Pancreas (tissue), 10 donors: ENCODE data around the gene ALCAM. TPM values are rescaled to one million over a fixed set of nuclear protein-coding genes. Genes with fewer than 3 reads are reported as not detected.

Source experiments
- ATAC-seq, 4 donors: fragments of 200-7000 bp; cut with Tn5 transposase; one replicate each; pipeline versions ENCODE4 v1.8.0 to v1.9.1; 2020; ENCODE audit warnings: mild to moderate bottlenecking in 4 of 4, moderate library complexity in 4 of 4
- DNase-seq, 6 donors: peaks; one replicate each; pipeline ENCODE4 v3.0.0-alpha.2; 2020
- FAIRE-seq: peaks from 2 replicates; lab custom pipeline; 2012; peaks lifted over from hg19 to GRCh38; lab: Jason Lieb, UNC
- H3K27ac ChIP-seq, 4 donors: fragments of 200-600 bp; sonication (generic); 1 replicate in 3 of 4; 2 replicates in 1 of 4; pipeline versions ENCODE4 v1.5.0 to v1.8.0; 2020
- H3K27me3 ChIP-seq, 4 donors: fragments of 200-600 bp; one replicate each; pipeline ENCODE4 v1.8.0; 2021
- H3K36me3 ChIP-seq, 3 donors: fragments of 200-600 bp; sonication (generic) in 1 of 3; one replicate each; pipeline versions ENCODE4 v1.5.0 to v1.8.0; 2020 to 2021
- H3K4me1 ChIP-seq, 3 donors: fragments of 200-600 bp; one replicate each; pipeline ENCODE4 v1.8.0; 2021
- H3K4me3 ChIP-seq, 4 donors: fragments of 200-600 bp; sonication (generic) in 2 of 4; one replicate each; pipeline versions ENCODE4 v1.5.0 to v1.8.0; 2020 to 2021
- H3K9me3 ChIP-seq, 4 donors: fragments of 200-600 bp; one replicate each; pipeline ENCODE4 v1.8.0; 2021
- CTCF ChIP-seq, 4 donors: fragments of 200-600 bp; sonication (generic) in 3 of 4; IDR thresholded peaks; one replicate each; pipeline versions ENCODE4 v1.5.0 to v1.8.0; 2021; ENCODE audit warnings: antibody characterized with exemption in 4 of 4
- WGBS, 2 donors: extraction: QIAGEN DNeasy Blood & Tissue Kit; methylation state at CpG; one replicate each; pipeline ENCODE4 v1.1.7; 2013; 5-methylcytosine and 5-hydroxymethylcytosine counted together
- intact Hi-C, 3 donors: fragments of 100-400 bp; cut with DNase I; formaldehyde crosslinking; loops; one replicate each; pipeline versions ENCODE4 v1.11.1 to v1.14.2; 2022
- polyA plus RNA-seq, 2 donors: library from polyadenylated mRNA; stranded (reverse); fragments of 200-250 nt; gene quantifications; one replicate each; pipeline ENCODE4 v1.2.3, GENCODE V29; 2013
- total RNA-seq, 6 donors: library from RNA; stranded (reverse); fragmentation: NEBNext Ultra II Directional in 4 of 6; extraction: Animal tissue kit (Norgen Biotek cat#: 25700) in 4 of 6; gene quantifications; one replicate each; pipeline versions ENCODE4 v1.2.1 to v1.2.4, GENCODE V29; 2021 to 2023
- donor health status: healthy with polysubstance abuse.
- donor health status: DM: no; HTN: no; CAD: no; lungs with moderate emphysema.
- donor health status: DM: no; HTN: no; CAD: no.
- donor health status: control.
- donor health status: control.
- donor health status: Bipolar disorder and iron deficiency.
- donor health status: DM: yes; HTN: yes; CAD: no.
- donor health status: DM: no; HTN: no; CAD: no.
- donor health status: DM: no; HTN: no; CAD: no.
- donor health status: DM: yes; HTN: yes; CAD: no.

The ALCAM gene
- total RNA-seq (10 to 100 TPM; 21.1 to 42.1 (median 27.6) TPM), polyA plus RNA-seq (10 to 100 TPM; 14.4 to 36.8 TPM)

GRCh38 chr3:105366326-105367062, at the start of gene ALCAM:
ALCAM (plus strand) TSS chr3:105366909.
- Histone ChIP-seq H3K36me3 (no peaks in the 10 kb centered on the region), H3K27me3 (no peaks in the 10 kb centered on the region), H3K4me1 (peaks cover 0 to 14% (median 12%) of the 10 kb centered on the region in 3 donors), H3K27ac (peak within 1 kb of the TSS; percentile 78 to 93 (median 82)), H3K9me3 (no peaks in the 10 kb centered on the region), H3K4me3 (peak within 1 kb of the TSS; percentile 53 to 76 (median 62))
- DNase-seq (peak; percentile 95 to 97 (median 97)), ATAC-seq (peak; percentile 75 to 84 (median 80)), FAIRE-seq (no peak)
- peak in 2 of 4 donors; percentile 31 to 33 for TF ChIP-seq CTCF (IDR thresholded peaks at IDR 0.05)
- 0 to 1% methylated on average over 40 to 48 of the region's 48 CpGs for WGBS, 2 donors
- intact Hi-C loops: loop anchor here in 1 of 3 donors (10.0 kb wide), 1 partner anchor 772 kb away; no protein-coding TSS in a partner anchor

GRCh38 chr3:105317841-105318240, 48.9 kb upstream of the ALCAM start:
- Histone ChIP-seq H3K9me3 (no peaks in the 10 kb centered on the region), H3K4me1 (no peaks in the 10 kb centered on the region), H3K36me3 (no peaks in the 10 kb centered on the region), H3K27ac (no peak overlapping the region), H3K27me3 (no peaks in the 10 kb centered on the region), H3K4me3 (no peak overlapping the region)
- WGBS, 2 donors: 55 to 57% methylated on average over 1 of the region's 1 CpG
- intact Hi-C loops: no loop called here
- FAIRE-seq: no peak
- no peak for ATAC-seq
- DNase-seq: no peak
- TF ChIP-seq CTCF (IDR thresholded peaks at IDR 0.05): no peak

- DNase-seq: no peak
- no peak for ATAC-seq
- intact Hi-C loops: no loop called here
- Histone ChIP-seq H3K36me3 (no peaks in the 10 kb centered on the region), H3K4me3 (no peak overlapping the region), H3K27me3 (no peaks in the 10 kb centered on the region), H3K4me1 (no peaks in the 10 kb centered on the region), H3K9me3 (no peaks in the 10 kb centered on the region), H3K27ac (no peak overlapping the region)
- WGBS, 2 donors: 81 to 84% methylated on average over 3 of the region's 3 CpGs
- no peak for FAIRE-seq
- no peak for TF ChIP-seq CTCF (IDR thresholded peaks at IDR 0.05)
These were observed 44.0 kb upstream of the ALCAM start for GRCh38 chr3:105322570-105323273.

- no peaks in the 10 kb centered on the region for H3K9me3 ChIP-seq
- FAIRE-seq (no peak), DNase-seq (no peak), ATAC-seq (no peak)
- H3K4me3 ChIP-seq: no peak overlapping the region
- no peaks in the 10 kb centered on the region for H3K36me3 ChIP-seq
- H3K27me3 ChIP-seq: no peaks in the 10 kb centered on the region
- TF ChIP-seq CTCF (IDR thresholded peaks at IDR 0.05): no peak
- no peaks in the 10 kb centered on the region for H3K4me1 ChIP-seq
- WGBS, 2 donors: 73 to 78% methylated on average over 2 of the region's 2 CpGs
- intact Hi-C loops: no loop called here
- no peak overlapping the region for H3K27ac ChIP-seq
These were observed 43.5 kb upstream of the ALCAM start for GRCh38 chr3:105323274-105323599.
